Liver (tissue), 9 donors: ENCODE measurements around the gene GFM1. TPM values are rescaled to one million over a fixed set of nuclear protein-coding genes. Genes with fewer than 3 reads are reported as not detected.
"Not testable (repeated sequence)": the region's sequence is repeated elsewhere in the genome, so short reads cannot be mapped to it uniquely, and the experiment has no call there.

Experiments
- DNase-seq: peaks from one replicate; pipeline ENCODE4 v3.0.0-alpha.2; 2017; ENCODE audit warnings: low spot score
- H3K27ac ChIP-seq, 2 donors: one replicate each; pipeline ENCODE4 v1.7.0; 2013; ENCODE audit warnings: inconsistent platforms in 2 of 2, low read length in 2 of 2, control low read depth in 1 of 2, low read depth in 1 of 2, mild to moderate bottlenecking in 1 of 2
- H3K27me3 ChIP-seq, 4 donors: one replicate each; pipeline versions ENCODE4 v1.6.1 to v1.7.0; 2013; ENCODE audit warnings: low read length in 3 of 4, inconsistent platforms in 1 of 4, mild to moderate bottlenecking in 1 of 4, moderate library complexity in 1 of 4; ENCODE audit not compliant: control insufficient read depth in 4 of 4, insufficient read depth in 4 of 4
- H3K36me3 ChIP-seq, 4 donors: one replicate each; pipeline versions ENCODE4 v1.6.1 to v1.7.0; 2013; ENCODE audit warnings: low read length in 3 of 4, mild to moderate bottlenecking in 3 of 4, low read depth in 1 of 4, moderate library complexity in 1 of 4; ENCODE audit not compliant: control insufficient read depth in 4 of 4, insufficient read depth in 3 of 4
- H3K4me1 ChIP-seq, 4 donors: one replicate each; pipeline versions ENCODE4 v1.6.1 to v1.7.0; 2013; ENCODE audit warnings: low read length in 3 of 4, mild to moderate bottlenecking in 3 of 4, moderate library complexity in 1 of 4; ENCODE audit not compliant: control insufficient read depth in 4 of 4, insufficient read depth in 4 of 4
- H3K4me3 ChIP-seq, 3 donors: one replicate each; pipeline versions ENCODE4 v1.6.1 to v1.7.0; 2013; ENCODE audit warnings: low read length in 3 of 3, control low read depth in 1 of 3, low read depth in 1 of 3, mild to moderate bottlenecking in 1 of 3
- H3K9ac ChIP-seq, 2 donors: one replicate each; pipeline ENCODE4 v1.7.0; 2013; ENCODE audit warnings: low read length in 2 of 2, mild to moderate bottlenecking in 2 of 2, moderate library complexity in 2 of 2, control low read depth in 1 of 2, low read depth in 1 of 2
- H3K9me3 ChIP-seq, 4 donors: one replicate each; pipeline versions ENCODE4 v1.6.1 to v1.7.0; 2013; ENCODE audit warnings: low read length in 3 of 4; ENCODE audit not compliant: control insufficient read depth in 4 of 4
- CTCF ChIP-seq: fragments of 150-350 bp; IDR thresholded peaks from 2 replicates; pipeline ENCODE4 v1.5.1; 2017; ENCODE audit warnings: improper control_type of control experiment, low read depth, low read length; ENCODE audit not compliant: missing input control
- EGR1 ChIP-seq, 2 donors: IDR thresholded peaks; 2 replicates each; pipeline ENCODE4 v1.6.1; 2016 to 2018; ENCODE audit warnings: antibody characterized with exemption in 2 of 2, low read depth in 2 of 2
- FOXA1 ChIP-seq: IDR thresholded peaks from 2 replicates; pipeline ENCODE4 v1.6.1; 2016; ENCODE audit warnings: antibody characterized with exemption
- FOXA2 ChIP-seq: IDR thresholded peaks from 2 replicates; pipeline ENCODE4 v1.6.1; 2016; ENCODE audit warnings: antibody characterized with exemption
- GABPA ChIP-seq, 2 donors: IDR thresholded peaks in 1 of 2; conservative IDR thresholded peaks in 1 of 2; 2 replicates each; pipeline ENCODE4 v1.6.1; 2016; ENCODE audit warnings: antibody characterized with exemption in 2 of 2, mild to moderate bottlenecking in 1 of 2, moderate library complexity in 1 of 2
- HNF4A ChIP-seq, 2 donors: conservative IDR thresholded peaks; 2 replicates each; pipeline ENCODE4 v1.6.1; 2016; ENCODE audit warnings: antibody characterized with exemption in 2 of 2, mild to moderate bottlenecking in 2 of 2
- HNF4G ChIP-seq: IDR thresholded peaks from 2 replicates; pipeline ENCODE4 v1.6.1; 2016; ENCODE audit warnings: antibody characterized with exemption
- NR2F2 ChIP-seq: IDR thresholded peaks from 2 replicates; pipeline ENCODE4 v1.6.1; 2016; ENCODE audit warnings: antibody characterized with exemption
- RAD21 ChIP-seq, 2 donors: IDR thresholded peaks; 2 replicates each; pipeline ENCODE4 v1.6.1; 2016; ENCODE audit warnings: antibody characterized with exemption in 2 of 2, mild to moderate bottlenecking in 2 of 2
- RXRA ChIP-seq, 2 donors: IDR thresholded peaks; 2 replicates each; pipeline ENCODE4 v1.6.1; 2017 to 2018; ENCODE audit warnings: antibody characterized with exemption in 2 of 2, mild to moderate bottlenecking in 1 of 2
- SP1 ChIP-seq: IDR thresholded peaks from 2 replicates; pipeline ENCODE4 v1.6.1; 2018; ENCODE audit warnings: antibody characterized with exemption, mild to moderate bottlenecking
- TAF1 ChIP-seq: conservative IDR thresholded peaks from 2 replicates; pipeline ENCODE4 v1.6.1; 2016; ENCODE audit warnings: antibody characterized with exemption, mild to moderate bottlenecking
- ZBTB33 ChIP-seq: IDR thresholded peaks from 2 replicates; pipeline ENCODE4 v1.6.1; 2016; ENCODE audit warnings: antibody characterized with exemption
- whole genome bisulfite sequencing: extraction: QIAGEN DNeasy Blood & Tissue Kit; methylation state at CpG from one replicate; pipeline ENCODE4 v1.1.7; 2013; 5-methylcytosine and 5-hydroxymethylcytosine counted together
- polyA plus RNA-seq, 2 donors: library from polyadenylated mRNA; stranded (reverse) in 1 of 2; unstranded in 1 of 2; fragments of 200-250 nt in 1 of 2; fragments of >200 nt in 1 of 2; fragmentation: Nextera tagmentation in 1 of 2; extraction: Ambion mirVana in 1 of 2; gene quantifications; one replicate each; pipeline versions ENCODE4 v1.2.1 to v1.2.3, GENCODE V29; 2013 to 2015
- total RNA-seq, 2 donors: library from RNA; depleted of rRNA; stranded (reverse); fragments of >200 nt; gene quantifications; one replicate each; pipeline ENCODE4 v1.2.3, GENCODE V29; 2014
- donor health status: healthy.
- donor health status: healthy.
- donor health status: healthy.
- donor health status: healthy.
- donor health status: healthy.

The GFM1 gene
- total and polyA plus RNA-seq, 4 donors: 33.8 to 73.2 (median 35.8) TPM

- DNase-seq, H3K4me1 ChIP-seq, H3K9me3 ChIP-seq, H3K4me3 ChIP-seq, H3K9ac ChIP-seq, H3K27me3 ChIP-seq, H3K27ac ChIP-seq: not testable (repeated sequence)
- WGBS: over 99% methylated on average over 3 of the region's 3 CpGs
- peaks cover 1 to 12% (median 8%) of the 10 kb centered on the region in 4 donors for H3K36me3 ChIP-seq
Observed at GRCh38 chr3:158693866-158694456, 49.6 kb downstream of the GFM1 start.

- Histone ChIP-seq H3K36me3 (peaks cover 1 to 5% (median 3%) of the 10 kb centered on the region in 4 donors), H3K4me1 (no peaks in the 10 kb centered on the region), H3K9ac (no peak overlapping the region), H3K4me3 (no peak overlapping the region), H3K9me3 (no peaks in the 10 kb centered on the region), H3K27ac (no peak overlapping the region), H3K27me3 (no peaks in the 10 kb centered on the region)
- 47% methylated on average over 2 of the region's 2 CpGs for WGBS
- no peak for DNase-seq
- TF ChIP-seq HNF4G (no peak), SP1 (no peak), FOXA1 (no peak), EGR1 (IDR thresholded peaks at IDR 0.05; ENCODE audit: low read depth in 2 of 2) (no peak), HNF4A (conservative IDR thresholded peaks at IDR 0.05) (no peak), RXRA (IDR thresholded peaks at IDR 0.05) (no peak), CTCF (no peak), GABPA (IDR thresholded peaks at IDR 0.05 in 1 of 2, conservative IDR thresholded peaks at IDR 0.05 in 1 of 2) (no peak), FOXA2 (no peak), NR2F2 (no peak)
Observed at GRCh38 chr3:158696618-158697017, 52.3 kb downstream of the GFM1 start.

- TF ChIP-seq RAD21 (IDR thresholded peaks at IDR 0.05) (no peak), NR2F2 (peak; percentile 32)
- H3K27ac ChIP-seq: no peak overlapping the region
Observed at GRCh38 chr3:158700559-158700958, 56.2 kb downstream of the GFM1 start.

GRCh38 chr3:158701420-158702065 lies 57.2 kb downstream of the GFM1 start:
- Histone ChIP-seq H3K4me3 (no peak overlapping the region), H3K9ac (no peak overlapping the region), H3K27me3 (no peaks in the 10 kb centered on the region), H3K36me3 (peaks cover 0 to 3% (median 2%) of the 10 kb centered on the region in 4 donors), H3K9me3 (no peaks in the 10 kb centered on the region), H3K27ac (no peak overlapping the region), H3K4me1 (no peaks in the 10 kb centered on the region)
- 94% methylated on average over 4 of the region's 4 CpGs for WGBS
- no peak for DNase-seq
- no peak for TF ChIP-seq ZBTB33
- no peak for TF ChIP-seq EGR1 (IDR thresholded peaks at IDR 0.05; ENCODE audit: low read depth in 2 of 2)
- TF ChIP-seq HNF4A (conservative IDR thresholded peaks at IDR 0.05): no peak
- no peak for TF ChIP-seq TAF1
- TF ChIP-seq CTCF: no peak

More at GRCh38 chr3:158700559-158700958, 56.2 kb downstream of the GFM1 start:
- Histone ChIP-seq H3K9me3 (no peaks in the 10 kb centered on the region), H3K27me3 (no peaks in the 10 kb centered on the region), H3K4me3 (no peak overlapping the region), H3K4me1 (no peaks in the 10 kb centered on the region), H3K36me3 (peaks cover 0 to 3% (median 2%) of the 10 kb centered on the region in 4 donors), H3K9ac (no peak overlapping the region)
- DNase-seq: no peak
